HUES48 (cell line): ENCODE measurements around the gene SLC35F6.
"Not testable (repeated sequence)": the region's sequence is repeated elsewhere in the genome, so short reads cannot be mapped to it uniquely, and the experiment has no call there.

Source experiments
- H3K27ac ChIP-seq: one replicate; pipeline ENCODE4 v1.7.0; 2013; ENCODE audit warnings: low read depth, low read length, inconsistent platforms
- H3K27me3 ChIP-seq: 2 replicates; pipeline ENCODE4 v1.6.1; 2013; ENCODE audit warnings: mild to moderate bottlenecking, low read length; ENCODE audit not compliant: control insufficient read depth, insufficient read depth
- H3K36me3 ChIP-seq: 2 replicates; pipeline ENCODE4 v1.6.1; 2013; ENCODE audit warnings: low read length; ENCODE audit not compliant: control insufficient read depth, insufficient read depth
- H3K4me1 ChIP-seq: 2 replicates; pipeline ENCODE4 v1.6.1; 2013; ENCODE audit warnings: mild to moderate bottlenecking, low read length; ENCODE audit not compliant: control insufficient read depth, insufficient read depth
- H3K4me3 ChIP-seq: 2 replicates; pipeline ENCODE4 v1.5.1; 2013; ENCODE audit warnings: mild to moderate bottlenecking, low read depth, low read length
- H3K9ac ChIP-seq: 2 replicates; pipeline ENCODE4 v1.6.1; 2013; ENCODE audit warnings: mild to moderate bottlenecking, low read depth, low read length, moderate library complexity
- H3K9me3 ChIP-seq: 2 replicates; pipeline ENCODE4 v1.6.1; 2013; ENCODE audit warnings: low read length; ENCODE audit not compliant: control insufficient read depth, insufficient read depth

The SLC35F6 gene

GRCh38 chr2:26744953-26745352 is 19.1 kb upstream of the SLC35F6 start:
- no peaks in the 10 kb centered on the region for H3K9me3 ChIP-seq
- H3K4me1 ChIP-seq = no peaks in the 10 kb centered on the region; the same call in 1 of the 2 replicates
- no peak overlapping the region for H3K4me3 ChIP-seq
- no peak overlapping the region for H3K9ac ChIP-seq
- H3K36me3 ChIP-seq = no peaks in the 10 kb centered on the region
- no peaks in the 10 kb centered on the region; the same call in 1 of the 2 replicates for H3K27me3 ChIP-seq
- no peak overlapping the region for H3K27ac ChIP-seq

GRCh38 chr2:26745609-26746327 is 18.3 kb upstream of the SLC35F6 start:
- Histone ChIP-seq H3K36me3 (no peaks in the 10 kb centered on the region), H3K4me1 (peaks cover 3% of the 10 kb centered on the region; the same call in 1 of the 2 replicates), H3K4me3 (no peak overlapping the region), H3K27me3 (peaks cover under 1% of the 10 kb centered on the region), H3K9ac (no peak overlapping the region), H3K9me3 (no peaks in the 10 kb centered on the region), H3K27ac (no peak overlapping the region)

GRCh38 chr2:26746934-26747333 is 17.1 kb upstream of the SLC35F6 start:
- Histone ChIP-seq H3K4me1 (peaks cover 8% of the 10 kb centered on the region; the same call in 1 of the 2 replicates), H3K9ac (no peak overlapping the region), H3K9me3 (peaks cover 5% of the 10 kb centered on the region; the same call in 1 of the 2 replicates), H3K27me3 (peaks cover 9% of the 10 kb centered on the region), H3K27ac (no peak overlapping the region), H3K36me3 (no peaks in the 10 kb centered on the region), H3K4me3 (no peak overlapping the region)

GRCh38 chr2:26749787-26750420 is 14.2 kb upstream of the SLC35F6 start:
- H3K4me1 ChIP-seq = peaks cover 27% of the 10 kb centered on the region
- H3K9me3 ChIP-seq, H3K4me3 ChIP-seq, H3K36me3 ChIP-seq: not testable (repeated sequence)
- peak overlapping the region; percentile 89 for H3K27ac ChIP-seq
- peaks cover 12% of the 10 kb centered on the region for H3K27me3 ChIP-seq
- peak overlapping the region; percentile 57; the same call in 1 of the 2 replicates for H3K9ac ChIP-seq

GRCh38 chr2:26750467-26750866 is 13.6 kb upstream of the SLC35F6 start:
- peaks cover 12% of the 10 kb centered on the region for H3K27me3 ChIP-seq
- not testable (repeated sequence) for H3K36me3 ChIP-seq, H3K9me3 ChIP-seq
- H3K9ac ChIP-seq = peak overlapping the region; percentile 57; the same call in 1 of the 2 replicates
- H3K4me1 ChIP-seq = peaks cover 33% of the 10 kb centered on the region
- H3K27ac ChIP-seq = peak overlapping the region; percentile 89
- H3K4me3 ChIP-seq = peak overlapping the region; percentile 42; the same call in 1 of the 2 replicates

- Histone ChIP-seq H3K4me3 (no peak overlapping the region), H3K27ac (no peak overlapping the region), H3K9me3 (peaks cover 5% of the 10 kb centered on the region; the same call in 1 of the 2 replicates), H3K4me1 (peaks cover 42% of the 10 kb centered on the region), H3K36me3 (no peaks in the 10 kb centered on the region), H3K9ac (no peak overlapping the region), H3K27me3 (peaks cover 12% of the 10 kb centered on the region)
Observed at GRCh38 chr2:26752656-26753055, 11.4 kb upstream of the SLC35F6 start.

- H3K9ac ChIP-seq = no peak overlapping the region
- H3K4me1 ChIP-seq = peaks cover 54% of the 10 kb centered on the region
- H3K9me3 ChIP-seq = peaks cover 5% of the 10 kb centered on the region; the same call in 1 of the 2 replicates
- no peak overlapping the region for H3K4me3 ChIP-seq
- no peak overlapping the region for H3K27ac ChIP-seq
- peaks cover 12% of the 10 kb centered on the region for H3K27me3 ChIP-seq
- H3K36me3 ChIP-seq = no peaks in the 10 kb centered on the region
Observed at GRCh38 chr2:26754539-26754938, 9.5 kb upstream of the SLC35F6 start.

- H3K9ac ChIP-seq = no peak overlapping the region
- H3K4me3 ChIP-seq = no peak overlapping the region
- H3K4me1 ChIP-seq = peaks cover 54% of the 10 kb centered on the region
- peak overlapping the region; percentile 73 for H3K27ac ChIP-seq
- peaks cover 5% of the 10 kb centered on the region; the same call in 1 of the 2 replicates for H3K9me3 ChIP-seq
- H3K36me3 ChIP-seq = no peaks in the 10 kb centered on the region
- peaks cover 12% of the 10 kb centered on the region for H3K27me3 ChIP-seq
Observed at GRCh38 chr2:26754972-26755670, 9.0 kb upstream of the SLC35F6 start.

GRCh38 chr2:26756337-26756736 is 7.7 kb upstream of the SLC35F6 start:
- H3K4me3 ChIP-seq = no peak overlapping the region
- peaks cover 3% of the 10 kb centered on the region; the same call in 1 of the 2 replicates for H3K9me3 ChIP-seq
- H3K9ac ChIP-seq = no peak overlapping the region
- peaks cover 6% of the 10 kb centered on the region for H3K27me3 ChIP-seq
- H3K27ac ChIP-seq = no peak overlapping the region
- no peaks in the 10 kb centered on the region for H3K36me3 ChIP-seq
- peaks cover 46% of the 10 kb centered on the region for H3K4me1 ChIP-seq

GRCh38 chr2:26757873-26758789 is 6.0 kb upstream of the SLC35F6 start:
- Histone ChIP-seq H3K4me1 (peaks cover 36% of the 10 kb centered on the region), H3K9me3 (no peaks in the 10 kb centered on the region), H3K9ac (peak overlapping the region; percentile 49), H3K4me3 (no peak overlapping the region), H3K27ac (peak overlapping the region; percentile 97), H3K36me3 (no peaks in the 10 kb centered on the region), H3K27me3 (no peaks in the 10 kb centered on the region)
